ENCODE measurements around the gene TAB2.

The TAB2 gene

GRCh38 chr6:149368065-149368464, 50.6 kb downstream of the TAB2 start:
- no peak for DNase-seq

- DNase-seq, result no peak
Measured at GRCh38 chr6:149371154-149371553, 53.6 kb downstream of the TAB2 start.

GRCh38 chr6:149372062-149372461, 54.5 kb downstream of the TAB2 start:
- no peak for DNase-seq

- no peak for DNase-seq
Measured at GRCh38 chr6:149373511-149373910, 56.0 kb downstream of the TAB2 start.

GRCh38 chr6:149379977-149380376, 62.5 kb downstream of the TAB2 start:
- DNase-seq, result no peak

GRCh38 chr6:149380523-149380922, 63.0 kb downstream of the TAB2 start:
- no peak for DNase-seq

- DNase-seq, result no peak
Measured at GRCh38 chr6:149383371-149383770, 65.9 kb downstream of the TAB2 start.

GRCh38 chr6:149384464-149384863, 67.0 kb downstream of the TAB2 start:
- no peak for DNase-seq

- no peak for DNase-seq
Measured at GRCh38 chr6:149385998-149386646, 68.6 kb downstream of the TAB2 start.

GRCh38 chr6:149387779-149388512, 70.4 kb downstream of the TAB2 start:
- no peak for DNase-seq

GRCh38 chr6:149389509-149390297, 72.2 kb downstream of the TAB2 start:
- DNase-seq, result no peak

- no peak for DNase-seq
Measured at GRCh38 chr6:149392093-149392492, 74.6 kb downstream of the TAB2 start.

GRCh38 chr6:149392535-149392934, 75.0 kb downstream of the TAB2 start:
- no peak for DNase-seq

GRCh38 chr6:149393002-149393679, 75.6 kb downstream of the TAB2 start:
- DNase-seq, result no peak

- DNase-seq, result no peak
Measured at GRCh38 chr6:149395185-149395584, 77.7 kb downstream of the TAB2 start.

GRCh38 chr6:149397384-149397783, 79.9 kb downstream of the TAB2 start:
- no peak for DNase-seq

GRCh38 chr6:149400050-149400449, 82.5 kb downstream of the TAB2 start, which contains the start of gene SUMO4:
Gene SUMO4, plus strand, starts transcription at chr6:149400262. Its CDS starts 130 bp downstream, at chr6:149400392.
- no peak for DNase-seq

GRCh38 chr6:149403534-149403933, 86.0 kb downstream of the TAB2 start:
- DNase-seq, result no peak

GRCh38 chr6:149405823-149406765, 88.6 kb downstream of the TAB2 start:
- DNase-seq, result no peak

GRCh38 chr6:149409617-149410016, 92.1 kb downstream of the TAB2 start:
- DNase-seq, result no peak

- no peak for DNase-seq
Measured at GRCh38 chr6:149410557-149410956, 93.0 kb downstream of the TAB2 start.

All from right kidney (tissue), 1 donor.